Endothelial cell of umbilical vein (primary cell): ENCODE measurements around the gene TMCC3. TPM values are rescaled to one million over a fixed set of nuclear protein-coding genes. Genes with fewer than 3 reads are reported as not detected.

Source experiments
- BruUV-seq: library from RNA; stranded (reverse); fragments of 400-500 nt; replicated peaks from 2 replicates; lab custom pipeline; 2021; lab: Mats Ljungman, UMichigan
- CTCF ChIA-PET: fragments of 300-600, 350-600 bp; sonication (Branson Sonifier 250); formaldehyde crosslinking; loops from one replicate; lab custom pipeline; 2021; ENCODE audit warnings: antibody characterized with exemption, inconsistent platforms; lab: Charles Lee
- POLR2A ChIA-PET: fragments of 300-600, 350-600 bp; sonication (Branson Sonifier 250); formaldehyde crosslinking; loops from one replicate; lab custom pipeline; 2021; ENCODE audit warnings: antibody characterized with exemption, inconsistent platforms; lab: Charles Lee
- DNase-seq: peaks from one replicate; pipeline ENCODE4 v3.0.0-alpha.2; 2011; ENCODE audit warnings: low read depth, low spot score
- FAIRE-seq: peaks from 2 replicates; lab custom pipeline; 2011; peaks lifted over from hg19 to GRCh38; lab: Jason Lieb, UNC
- H2AFZ ChIP-seq: 2 replicates; pipeline ENCODE4 v1.6.0; 2012; ENCODE audit warnings: low read depth, low read length, control low read depth, inconsistent platforms
- H3K27ac ChIP-seq: 2 replicates; pipeline ENCODE4 v1.5.1; 2011; ENCODE audit warnings: low read depth, mild to moderate bottlenecking, control low read depth, low read length, moderate library complexity; ENCODE audit not compliant: insufficient read depth
- H3K27me3 ChIP-seq, 2 experiments: 2 replicates each; pipeline versions ENCODE4 v1.6.0 to v1.6.1; 2011; ENCODE audit warnings: low read length in 2 of 2, mixed read lengths in 1 of 2; ENCODE audit not compliant: control insufficient read depth in 2 of 2, insufficient read depth in 2 of 2
- H3K36me3 ChIP-seq, 2 experiments: 2 replicates in 1 of 2; 3 replicates in 1 of 2; pipeline ENCODE4 v1.5.1; 2011; ENCODE audit warnings: low read length in 2 of 2, mild to moderate bottlenecking in 1 of 2, moderate library complexity in 1 of 2; ENCODE audit not compliant: control insufficient read depth in 2 of 2, insufficient read depth in 2 of 2; ENCODE audit errors: extremely low read depth in 1 of 2
- H3K4me1 ChIP-seq: 3 replicates; pipeline ENCODE4 v1.5.1; 2011; ENCODE audit warnings: mild to moderate bottlenecking, low read length; ENCODE audit not compliant: control insufficient read depth, insufficient read depth; ENCODE audit errors: extremely low read depth
- H3K4me2 ChIP-seq: 2 replicates; pipeline ENCODE4 v1.6.1; 2011; ENCODE audit warnings: low read length, control low read depth, mixed read lengths; ENCODE audit not compliant: insufficient read depth
- H3K4me3 ChIP-seq, 3 experiments: fragments of 200-600 bp in 1 of 3; sonication (generic), shearing (Covaris generic) in 1 of 3; replicated peaks in 1 of 3; 2 replicates each; pipeline ENCODE4 v1.5.1; 2011 to 2016; ENCODE audit warnings: control low read depth in 3 of 3, low read length in 3 of 3, mild to moderate bottlenecking in 2 of 3, inconsistent platforms in 1 of 3, low read depth in 1 of 3, moderate library complexity in 1 of 3; ENCODE audit not compliant: insufficient read depth in 1 of 3
- H3K79me2 ChIP-seq: 2 replicates; pipeline ENCODE4 v1.6.0; 2012; ENCODE audit warnings: low read length, inconsistent platforms; ENCODE audit not compliant: control insufficient read depth, insufficient read depth
- H3K9ac ChIP-seq: replicated peaks from 2 replicates; pipeline ENCODE3; 2011; ENCODE audit warnings: low read length, control low read depth; ENCODE audit not compliant: insufficient read depth; ENCODE audit errors: extremely low read depth
- H3K9me1 ChIP-seq: replicated peaks from 3 replicates; pipeline ENCODE4 v1.6.0; 2011; ENCODE audit warnings: mild to moderate bottlenecking, low read length; ENCODE audit not compliant: control insufficient read depth, insufficient read depth; ENCODE audit errors: extremely low read depth
- H3K9me3 ChIP-seq: replicated peaks from 2 replicates; pipeline ENCODE4 v1.5.1; 2012; ENCODE audit warnings: low read length, inconsistent platforms; ENCODE audit not compliant: control insufficient read depth, insufficient read depth
- H4K20me1 ChIP-seq: replicated peaks from 2 replicates; pipeline ENCODE3; 2011; ENCODE audit warnings: mild to moderate bottlenecking, low read length; ENCODE audit not compliant: control insufficient read depth, insufficient read depth; ENCODE audit errors: extremely low read depth
- EZH2 ChIP-seq: IDR thresholded peaks from 2 replicates; pipeline ENCODE4 v1.6.1; 2012; ENCODE audit warnings: borderline replicate concordance, low read depth, mild to moderate bottlenecking, moderate library complexity, low read length, inconsistent platforms; ENCODE audit not compliant: severe bottlenecking
- FOS ChIP-seq: IDR thresholded peaks from 2 replicates; pipeline ENCODE4 v1.6.1; 2011; ENCODE audit warnings: mild to moderate bottlenecking, low read length, moderate library complexity, borderline replicate concordance; ENCODE audit not compliant: insufficient read depth
- GATA2 ChIP-seq: IDR thresholded peaks from 2 replicates; pipeline ENCODE4 v1.7.0; 2011; ENCODE audit warnings: low read depth, mild to moderate bottlenecking, moderate library complexity, mixed read lengths, low read length; ENCODE audit not compliant: insufficient read length, insufficient read depth
- JUN ChIP-seq: IDR thresholded peaks from 2 replicates; pipeline ENCODE4 v1.6.1; 2011; ENCODE audit warnings: borderline replicate concordance, low read depth; ENCODE audit not compliant: insufficient read length, insufficient read depth
- MYC ChIP-seq: IDR thresholded peaks from one replicate; pipeline ENCODE4 v1.6.1; 2011; ENCODE audit warnings: mild to moderate bottlenecking, low read depth, low read length
- POLR2A ChIP-seq: IDR thresholded peaks from 2 replicates; pipeline ENCODE4 v1.6.1; 2012; ENCODE audit warnings: low read depth, mild to moderate bottlenecking, control low read depth, low read length
- POLR2AphosphoS5 ChIP-seq: IDR thresholded peaks from 2 replicates; pipeline ENCODE4 v1.6.1; 2012; ENCODE audit warnings: low read depth, mild to moderate bottlenecking, control low read depth, low read length, moderate library complexity; ENCODE audit not compliant: insufficient read depth
- dilution Hi-C: fragments of 300-500 bp; cut with MboI; formaldehyde crosslinking; loops from one replicate; pipeline ENCODE4 v1.15.0; 2019; ENCODE audit warnings: low sequenced_read_pairs; ENCODE audit not compliant: extremely low pct_ligation_motif_present
- intact Hi-C: fragments of 100-400 bp; cut with micrococcal nuclease; formaldehyde crosslinking; loops from one replicate; pipeline ENCODE4 v1.10.0; 2022
- polyA plus RNA-seq, 4 experiments: library from polyadenylated mRNA; depleted of rRNA in 3 of 4; stranded (reverse) in 3 of 4; unstranded in 1 of 4; fragments of >200 nt; gene quantifications; 2 replicates each; pipeline versions ENCODE4 v1.2.1 to v1.2.3, GENCODE V29; 2011 to 2012; ENCODE audit warnings: missing spikeins in 1 of 4
- total RNA-seq: library from RNA; stranded (reverse); gene quantifications from 2 replicates; pipeline ENCODE4 v1.2.3, GENCODE V29; 2021
- TF ChIP-seq, protein P1 (sequence below): IDR thresholded peaks from 2 replicates; pipeline ENCODE4 v1.6.1; 2011; ENCODE audit not compliant: insufficient read depth, insufficient read length
- TF ChIP-seq, protein P2 (sequence below), 2 donors: IDR thresholded peaks; 1 replicate in 1 of 2; 2 replicates in 1 of 2; pipeline ENCODE4 v1.5.1; 2011; ENCODE audit warnings: low read length in 2 of 2, mild to moderate bottlenecking in 2 of 2, moderate library complexity in 2 of 2, control low read depth in 1 of 2, inconsistent platforms in 1 of 2, low read depth in 1 of 2; ENCODE audit not compliant: insufficient read depth in 1 of 2; ENCODE audit errors: extremely low read depth in 1 of 2

TMCC3 gene
- total and polyA plus RNA-seq, 2 donors (not counting 3 experiments of a cell fraction or from before 2014, with no cell fraction given) = 13.5 to 30.4 TPM

DNA sequence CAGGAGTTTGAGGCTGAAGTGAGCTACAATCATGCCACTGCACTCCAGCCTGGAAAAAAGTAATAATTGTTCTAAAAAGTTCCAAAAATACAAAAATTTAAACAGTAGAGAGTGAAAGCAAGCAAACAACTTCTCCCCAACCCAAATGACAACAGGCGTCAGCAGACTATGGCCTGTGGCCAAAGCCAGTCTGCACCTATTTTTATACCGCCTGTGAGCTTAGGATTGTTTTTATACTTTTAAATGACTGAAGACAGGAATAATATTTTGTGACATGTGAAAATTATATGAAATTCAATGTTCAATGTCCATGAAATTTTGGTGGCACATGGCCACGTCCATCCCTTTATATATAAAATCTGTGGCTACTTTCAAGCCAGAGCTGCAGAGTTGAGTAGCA lies 48.2 kb upstream of the TMCC3 start:
- FAIRE-seq = no peak
- BruUV-seq = no TSS peak
- TF ChIP-seq, protein P1, sequence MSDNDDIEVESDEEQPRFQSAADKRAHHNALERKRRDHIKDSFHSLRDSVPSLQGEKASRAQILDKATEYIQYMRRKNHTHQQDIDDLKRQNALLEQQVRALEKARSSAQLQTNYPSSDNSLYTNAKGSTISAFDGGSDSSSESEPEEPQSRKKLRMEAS = no peak
- Histone ChIP-seq H3K27ac (no peak overlapping the region), H3K9me1 (no peaks in the 10 kb centered on the region), H3K4me1 (peaks cover 10% of the 10 kb centered on the region), H2AFZ (no peak overlapping the region), H3K79me2 (no peaks in the 10 kb centered on the region), H3K4me3 (no peak overlapping the region), H3K9ac (no peak overlapping the region), H3K9me3 (no peaks in the 10 kb centered on the region), H4K20me1 (no peaks in the 10 kb centered on the region), H3K36me3 (no peaks in the 10 kb centered on the region), H3K27me3 (no peaks in the 10 kb centered on the region), H3K4me2 (no peak overlapping the region)
- no peak for DNase-seq
- intact Hi-C loops = no loop called here
- ChIA-PET POLR2A (no interaction called here), CTCF (no interaction called here)
- dilution Hi-C loops = no loop called here

DNA sequence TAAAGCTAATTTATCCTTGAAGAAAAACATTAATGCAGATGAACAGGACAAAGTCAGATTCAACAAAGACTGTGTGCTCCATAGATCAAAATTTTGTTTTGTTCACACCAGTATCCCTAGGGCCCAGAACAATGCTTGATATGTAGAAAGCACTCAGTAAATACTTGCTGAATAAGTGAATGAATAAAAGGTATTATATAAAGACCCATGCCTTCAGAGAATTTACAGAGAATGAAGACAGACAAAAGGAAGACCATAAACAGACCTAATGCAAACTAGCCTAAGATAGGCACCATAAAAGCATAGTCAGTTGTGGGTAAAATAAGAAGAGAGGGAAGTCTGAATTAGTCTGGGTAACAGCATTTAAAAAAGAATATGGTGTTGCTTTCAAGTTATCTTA lies 47.3 kb upstream of the TMCC3 start:
- TF ChIP-seq, protein P1 = no peak
- no peak for TF ChIP-seq EZH2
- TF ChIP-seq MYC = no peak
- TF ChIP-seq JUN = no peak
- TF ChIP-seq POLR2A = no peak
- TF ChIP-seq GATA2 = no peak
- TF ChIP-seq FOS = no peak
- TF ChIP-seq, protein P2, sequence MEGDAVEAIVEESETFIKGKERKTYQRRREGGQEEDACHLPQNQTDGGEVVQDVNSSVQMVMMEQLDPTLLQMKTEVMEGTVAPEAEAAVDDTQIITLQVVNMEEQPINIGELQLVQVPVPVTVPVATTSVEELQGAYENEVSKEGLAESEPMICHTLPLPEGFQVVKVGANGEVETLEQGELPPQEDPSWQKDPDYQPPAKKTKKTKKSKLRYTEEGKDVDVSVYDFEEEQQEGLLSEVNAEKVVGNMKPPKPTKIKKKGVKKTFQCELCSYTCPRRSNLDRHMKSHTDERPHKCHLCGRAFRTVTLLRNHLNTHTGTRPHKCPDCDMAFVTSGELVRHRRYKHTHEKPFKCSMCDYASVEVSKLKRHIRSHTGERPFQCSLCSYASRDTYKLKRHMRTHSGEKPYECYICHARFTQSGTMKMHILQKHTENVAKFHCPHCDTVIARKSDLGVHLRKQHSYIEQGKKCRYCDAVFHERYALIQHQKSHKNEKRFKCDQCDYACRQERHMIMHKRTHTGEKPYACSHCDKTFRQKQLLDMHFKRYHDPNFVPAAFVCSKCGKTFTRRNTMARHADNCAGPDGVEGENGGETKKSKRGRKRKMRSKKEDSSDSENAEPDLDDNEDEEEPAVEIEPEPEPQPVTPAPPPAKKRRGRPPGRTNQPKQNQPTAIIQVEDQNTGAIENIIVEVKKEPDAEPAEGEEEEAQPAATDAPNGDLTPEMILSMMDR (IDR thresholded peaks at IDR 0.05; ENCODE audit: extremely low read depth in 1 of 2, insufficient read depth in 1 of 2, low read depth in 1 of 2, low read length in 2 of 2) = no peak
- TF ChIP-seq POLR2AphosphoS5 = no peak
- Histone ChIP-seq H3K27me3 (no peaks in the 10 kb centered on the region), H3K79me2 (no peaks in the 10 kb centered on the region), H3K4me1 (peaks cover 10% of the 10 kb centered on the region), H3K27ac (no peak overlapping the region), H3K9me3 (no peaks in the 10 kb centered on the region), H3K9ac (no peak overlapping the region), H3K36me3 (no peaks in the 10 kb centered on the region), H4K20me1 (no peaks in the 10 kb centered on the region), H2AFZ (no peak overlapping the region), H3K4me3 (no peak overlapping the region), H3K9me1 (no peaks in the 10 kb centered on the region), H3K4me2 (no peak overlapping the region)
- dilution Hi-C loops = no loop called here
- ChIA-PET CTCF (no interaction called here), POLR2A (no interaction called here)
- no peak for DNase-seq
- no TSS peak for BruUV-seq
- FAIRE-seq = peak; percentile 43
- intact Hi-C loops = no loop called here
